K562 (cell line): ENCODE results near the gene ZBTB22. TPM values are rescaled to one million over a fixed set of nuclear protein-coding genes. Genes with fewer than 3 reads are reported as not detected.

Experiments used
- BRCA1 ChIP-seq, 2 experiments: fragments of 450-650 bp in 1 of 2; sonication (generic) in 1 of 2; formaldehyde crosslinking in 1 of 2; IDR thresholded peaks; 2 replicates each; pipeline versions ENCODE4 v1.5.0 to v1.6.1; 2017 to 2020; ENCODE audit warnings: mild to moderate bottlenecking in 1 of 2, missing genetic modification reagents in 1 of 2
- CBX1 ChIP-seq: sonication (generic); IDR thresholded peaks from 2 replicates; pipeline ENCODE4 v1.6.1; 2016; ENCODE audit warnings: antibody characterized with exemption, low read depth, mild to moderate bottlenecking
- HDGF ChIP-seq: fragments of 450-650 bp; IDR thresholded peaks from 2 replicates; pipeline ENCODE4 v1.6.1; 2016
- MYC ChIP-seq, 2 experiments: fragments of 250-450 bp in 1 of 2; sonication (Bioruptor Pico) in 1 of 2; IDR thresholded peaks; 2 replicates each; pipeline versions ENCODE4 v1.5.1 to v1.6.1; 2012 to 2021; ENCODE audit warnings: low read depth in 2 of 2, borderline replicate concordance in 1 of 2, improper control_type of control experiment in 1 of 2, low read length in 1 of 2, mild to moderate bottlenecking in 1 of 2, moderate library complexity in 1 of 2
- POLR2H ChIP-seq: IDR thresholded peaks from 2 replicates; pipeline ENCODE4 v1.6.1; 2016; ENCODE audit warnings: missing genetic modification characterization, low read depth, mild to moderate bottlenecking, control low read depth, missing compliant biosample characterization, moderate library complexity
- POLR3G ChIP-seq: IDR thresholded peaks from 2 replicates; pipeline ENCODE4 v1.6.1; 2011; ENCODE audit not compliant: insufficient read length, insufficient replicate concordance; ENCODE audit errors: extremely low read depth
- RBM15 ChIP-seq: fragments of 200-400 bp; formaldehyde crosslinking; IDR thresholded peaks from 2 replicates; pipeline ENCODE4 v1.6.1; 2018; ENCODE audit warnings: mild to moderate bottlenecking, low read length, moderate library complexity; ENCODE audit not compliant: insufficient read depth
- RERE ChIP-seq: sonication (generic); formaldehyde crosslinking; IDR thresholded peaks from 2 replicates; pipeline ENCODE4 v1.8.0; 2023; ENCODE audit warnings: missing genetic modification reagents, mild to moderate bottlenecking, borderline replicate concordance
- SETDB1 ChIP-seq: IDR thresholded peaks from one replicate; pipeline ENCODE4 v1.6.1; 2012; ENCODE audit warnings: low read length, control low read depth, inconsistent platforms
- TCF3 ChIP-seq: sonication (generic); formaldehyde crosslinking; IDR thresholded peaks from 2 replicates; pipeline ENCODE4 v1.4.0; 2020; ENCODE audit warnings: mild to moderate bottlenecking, missing genetic modification reagents
- U2AF1 ChIP-seq: fragments of 200-400 bp; formaldehyde crosslinking; optimal IDR thresholded peaks from 2 replicates; pipeline ENCODE3; 2017; ENCODE audit warnings: mild to moderate bottlenecking, low read depth, low read length, moderate library complexity
- ZNF830 ChIP-seq: fragments of 250-450 bp; sonication (Bioruptor Pico); IDR thresholded peaks from 2 replicates; pipeline ENCODE4 v1.5.0; 2021; ENCODE audit warnings: mild to moderate bottlenecking
- ZSCAN29 ChIP-seq: fragments of 450-650 bp; IDR thresholded peaks from 2 replicates; pipeline ENCODE4 v1.6.1; 2017
- polyA plus RNA-seq, 8 experiments: library from polyadenylated mRNA; depleted of rRNA in 4 of 8; stranded (reverse) in 5 of 8; unstranded in 3 of 8; fragments of >200 nt; fragmentation: Nextera tagmentation in 2 of 8; fragmentation: Illumina TruSeq in 1 of 8; extraction: Ambion mirVana in 2 of 8; extraction: Trizol in 1 of 8; gene quantifications; 2 replicates each; pipeline versions ENCODE4 v1.2.1 to v1.2.3, GENCODE V29; 2011 to 2014; ENCODE audit warnings: inconsistent platforms in 1 of 8, missing spikeins in 1 of 8
- total RNA-seq, 7 experiments: library from RNA; depleted of rRNA in 6 of 7; stranded (reverse); fragments of >200 nt in 6 of 7; fragmentation: Illumina TruSeq in 2 of 7; extraction: Trizol in 2 of 7; gene quantifications; 2 replicates each; pipeline versions ENCODE4 v1.2.1 to v1.2.3, GENCODE V29; 2011 to 2021; ENCODE audit warnings: low replicate concordance in 1 of 7
- TF ChIP-seq, protein P1 (sequence below): fragments of 250-450 bp; sonication (Bioruptor Pico); IDR thresholded peaks from 2 replicates; pipeline ENCODE4 v1.8.0; 2021; ENCODE audit warnings: moderate library complexity, mild to moderate bottlenecking, inconsistent platforms
- TF ChIP-seq, protein P2 (sequence below), 2 experiments: fragments of 450-650 bp; IDR thresholded peaks; 2 replicates each; pipeline ENCODE4 v1.6.1; 2018; ENCODE audit warnings: mild to moderate bottlenecking in 2 of 2, low read depth in 1 of 2; ENCODE audit not compliant: partially characterized antibody in 2 of 2
- TF ChIP-seq, protein P3 (sequence below): sonication (generic); formaldehyde crosslinking; IDR thresholded peaks from 2 replicates; pipeline ENCODE4 v1.9.0; 2022; ENCODE audit warnings: mild to moderate bottlenecking, missing genetic modification reagents

The ZBTB22 gene
- total and polyA plus RNA-seq, 9 of the 15 experiments (the other 6 are each of a cell fraction or from before 2014, with no cell fraction given): 0.21 to 11.9 (median 7.1) TPM

- TF ChIP-seq MYC (IDR thresholded peaks at IDR 0.05; ENCODE audit: low read depth, low read length) (no peak), MYC (CRISPR knock-in tag; IDR thresholded peaks at IDR 0.05; ENCODE audit: borderline replicate concordance, low read depth) (no peak), CBX1 (no peak), ZNF830 (CRISPR knock-in tag) (peak; percentile 64; the same call in 1 of the 2 replicates), POLR3G (no peak), TCF3 (no peak), RBM15 (no peak), RERE (CRISPR knock-in tag) (0 out of 2 replicates have a peak, but pooled peaks have one; percentile 18), HDGF (no peak), ZSCAN29 (no peak), U2AF1 (no peak), SETDB1 (no peak), POLR2H (tag) (no peak), BRCA1 (IDR thresholded peaks at IDR 0.05) (no peak), BRCA1 (CRISPR knock-in tag; IDR thresholded peaks at IDR 0.05) (no peak)
- TF ChIP-seq, protein P1, sequence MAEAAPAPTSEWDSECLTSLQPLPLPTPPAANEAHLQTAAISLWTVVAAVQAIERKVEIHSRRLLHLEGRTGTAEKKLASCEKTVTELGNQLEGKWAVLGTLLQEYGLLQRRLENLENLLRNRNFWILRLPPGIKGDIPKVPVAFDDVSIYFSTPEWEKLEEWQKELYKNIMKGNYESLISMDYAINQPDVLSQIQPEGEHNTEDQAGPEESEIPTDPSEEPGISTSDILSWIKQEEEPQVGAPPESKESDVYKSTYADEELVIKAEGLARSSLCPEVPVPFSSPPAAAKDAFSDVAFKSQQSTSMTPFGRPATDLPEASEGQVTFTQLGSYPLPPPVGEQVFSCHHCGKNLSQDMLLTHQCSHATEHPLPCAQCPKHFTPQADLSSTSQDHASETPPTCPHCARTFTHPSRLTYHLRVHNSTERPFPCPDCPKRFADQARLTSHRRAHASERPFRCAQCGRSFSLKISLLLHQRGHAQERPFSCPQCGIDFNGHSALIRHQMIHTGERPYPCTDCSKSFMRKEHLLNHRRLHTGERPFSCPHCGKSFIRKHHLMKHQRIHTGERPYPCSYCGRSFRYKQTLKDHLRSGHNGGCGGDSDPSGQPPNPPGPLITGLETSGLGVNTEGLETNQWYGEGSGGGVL (CRISPR knock-in tag): no peak
- TF ChIP-seq, protein P2, sequence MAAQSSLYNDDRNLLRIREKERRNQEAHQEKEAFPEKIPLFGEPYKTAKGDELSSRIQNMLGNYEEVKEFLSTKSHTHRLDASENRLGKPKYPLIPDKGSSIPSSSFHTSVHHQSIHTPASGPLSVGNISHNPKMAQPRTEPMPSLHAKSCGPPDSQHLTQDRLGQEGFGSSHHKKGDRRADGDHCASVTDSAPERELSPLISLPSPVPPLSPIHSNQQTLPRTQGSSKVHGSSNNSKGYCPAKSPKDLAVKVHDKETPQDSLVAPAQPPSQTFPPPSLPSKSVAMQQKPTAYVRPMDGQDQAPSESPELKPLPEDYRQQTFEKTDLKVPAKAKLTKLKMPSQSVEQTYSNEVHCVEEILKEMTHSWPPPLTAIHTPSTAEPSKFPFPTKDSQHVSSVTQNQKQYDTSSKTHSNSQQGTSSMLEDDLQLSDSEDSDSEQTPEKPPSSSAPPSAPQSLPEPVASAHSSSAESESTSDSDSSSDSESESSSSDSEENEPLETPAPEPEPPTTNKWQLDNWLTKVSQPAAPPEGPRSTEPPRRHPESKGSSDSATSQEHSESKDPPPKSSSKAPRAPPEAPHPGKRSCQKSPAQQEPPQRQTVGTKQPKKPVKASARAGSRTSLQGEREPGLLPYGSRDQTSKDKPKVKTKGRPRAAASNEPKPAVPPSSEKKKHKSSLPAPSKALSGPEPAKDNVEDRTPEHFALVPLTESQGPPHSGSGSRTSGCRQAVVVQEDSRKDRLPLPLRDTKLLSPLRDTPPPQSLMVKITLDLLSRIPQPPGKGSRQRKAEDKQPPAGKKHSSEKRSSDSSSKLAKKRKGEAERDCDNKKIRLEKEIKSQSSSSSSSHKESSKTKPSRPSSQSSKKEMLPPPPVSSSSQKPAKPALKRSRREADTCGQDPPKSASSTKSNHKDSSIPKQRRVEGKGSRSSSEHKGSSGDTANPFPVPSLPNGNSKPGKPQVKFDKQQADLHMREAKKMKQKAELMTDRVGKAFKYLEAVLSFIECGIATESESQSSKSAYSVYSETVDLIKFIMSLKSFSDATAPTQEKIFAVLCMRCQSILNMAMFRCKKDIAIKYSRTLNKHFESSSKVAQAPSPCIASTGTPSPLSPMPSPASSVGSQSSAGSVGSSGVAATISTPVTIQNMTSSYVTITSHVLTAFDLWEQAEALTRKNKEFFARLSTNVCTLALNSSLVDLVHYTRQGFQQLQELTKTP (IDR thresholded peaks at IDR 0.05; ENCODE audit: low read depth in 1 of 2, partially characterized antibody in 2 of 2): no peak
- TF ChIP-seq, protein P3, sequence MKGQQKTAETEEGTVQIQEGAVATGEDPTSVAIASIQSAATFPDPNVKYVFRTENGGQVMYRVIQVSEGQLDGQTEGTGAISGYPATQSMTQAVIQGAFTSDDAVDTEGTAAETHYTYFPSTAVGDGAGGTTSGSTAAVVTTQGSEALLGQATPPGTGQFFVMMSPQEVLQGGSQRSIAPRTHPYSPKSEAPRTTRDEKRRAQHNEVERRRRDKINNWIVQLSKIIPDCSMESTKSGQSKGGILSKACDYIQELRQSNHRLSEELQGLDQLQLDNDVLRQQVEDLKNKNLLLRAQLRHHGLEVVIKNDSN (CRISPR knock-in tag): no peak
These were observed 18.7 kb downstream of the ZBTB22 start, which contains the start of gene RGL2 (continued) for GRCh38 chr6:33298773-33299236.
